Upper lobe of right lung (tissue), 1 donor: ENCODE measurements around the gene SH3TC1. TPM values are rescaled to one million over a fixed set of nuclear protein-coding genes. Genes with fewer than 3 reads are reported as not detected.

Source experiments
- ATAC-seq: fragments of 200-7000 bp; cut with Tn5 transposase; one replicate; pipeline ENCODE4 v1.9.1; 2020; ENCODE audit warnings: mild to moderate bottlenecking, moderate library complexity
- DNase-seq: peaks from one replicate; pipeline ENCODE4 v3.0.0-alpha.2; 2020
- H3K27ac ChIP-seq: fragments of 200-600 bp; one replicate; pipeline ENCODE4 v1.8.0; 2022
- H3K27me3 ChIP-seq: fragments of 200-600 bp; one replicate; pipeline ENCODE4 v1.8.0; 2022; ENCODE audit warnings: mild to moderate bottlenecking
- H3K36me3 ChIP-seq: fragments of 200-600 bp; one replicate; pipeline ENCODE4 v1.8.0; 2022
- H3K4me1 ChIP-seq: fragments of 200-600 bp; one replicate; pipeline ENCODE4 v1.8.0; 2022
- H3K4me3 ChIP-seq: fragments of 200-600 bp; one replicate; pipeline ENCODE4 v1.8.0; 2022; ENCODE audit warnings: mild to moderate bottlenecking
- H3K9me3 ChIP-seq: fragments of 200-600 bp; one replicate; pipeline ENCODE4 v1.8.0; 2022
- CTCF ChIP-seq: fragments of 200-600 bp; IDR thresholded peaks from one replicate; pipeline ENCODE4 v1.8.0; 2022; ENCODE audit warnings: antibody characterized with exemption
- intact Hi-C: fragments of 100-400 bp; cut with DNase I; formaldehyde crosslinking; loops from one replicate; pipeline ENCODE4 v1.11.0; 2022
- total RNA-seq: library from RNA; stranded (reverse); fragmentation: NEBNext Ultra II Directional; extraction: Animal tissue kit (Norgen Biotek cat#: 25700); gene quantifications from one replicate; pipeline ENCODE4 v1.2.1, GENCODE V29; 2021
- donor health status: DM: no; HTN: yes; CAD: no; lungs with severe emphysema.

Gene SH3TC1
- total RNA-seq, 1 donor from 2014 or later = 71.7 TPM

- Histone ChIP-seq H3K4me1 (peaks cover 11% of the 10 kb centered on the region), H3K4me3 (peak overlapping the region; percentile 80)
- intact Hi-C loops = no loop called here
Measured at GRCh38 chr4:8157496-8157895, 41.6 kb upstream of the SH3TC1 start.

GRCh38 chr4:8157944-8158709 lies 41.0 kb upstream of the SH3TC1 start:
- peak overlapping the region; percentile 80 for H3K4me3 ChIP-seq
- peaks cover 11% of the 10 kb centered on the region for H3K4me1 ChIP-seq
- no peak for DNase-seq
- H3K27me3 ChIP-seq = peaks cover 10% of the 10 kb centered on the region
- TF ChIP-seq CTCF = no peak
- intact Hi-C loops = no loop called here
- no peak for ATAC-seq
- H3K9me3 ChIP-seq = no peaks in the 10 kb centered on the region
- no peaks in the 10 kb centered on the region for H3K36me3 ChIP-seq
- peak overlapping the region; percentile 42 for H3K27ac ChIP-seq

More at GRCh38 chr4:8157496-8157895, 41.6 kb upstream of the SH3TC1 start:
- DNase-seq (no peak), ATAC-seq (no peak)
- Histone ChIP-seq H3K27me3 (peaks cover 10% of the 10 kb centered on the region), H3K36me3 (no peaks in the 10 kb centered on the region), H3K27ac (no peak overlapping the region), H3K9me3 (no peaks in the 10 kb centered on the region)
- no peak for TF ChIP-seq CTCF

GRCh38 chr4:8158710-8159536 lies 40.2 kb upstream of the SH3TC1 start, which contains the start of gene ABLIM2:
Gene ABLIM2, minus strand, starts transcription at chr4:8158813. Its CDS starts 124 bp downstream, at chr4:8158689.
- intact Hi-C loops = no loop called here
- Histone ChIP-seq H3K4me3 (peak within 1 kb of the TSS; percentile 85), H3K27me3 (peaks cover 10% of the 10 kb centered on the region), H3K4me1 (peaks cover 11% of the 10 kb centered on the region), H3K9me3 (no peaks in the 10 kb centered on the region), H3K27ac (peak within 1 kb of the TSS; percentile 72), H3K36me3 (no peaks in the 10 kb centered on the region)
- TF ChIP-seq CTCF = no peak
- ATAC-seq (peak; percentile 98), DNase-seq (peak; percentile 99)

- Histone ChIP-seq H3K4me1 (peaks cover 11% of the 10 kb centered on the region), H3K9me3 (no peaks in the 10 kb centered on the region), H3K4me3 (peak overlapping the region; percentile 85), H3K27me3 (peaks cover 10% of the 10 kb centered on the region), H3K36me3 (no peaks in the 10 kb centered on the region), H3K27ac (peak overlapping the region; percentile 72)
- DNase-seq (no peak), ATAC-seq (no peak)
- TF ChIP-seq CTCF = no peak
- intact Hi-C loops = no loop called here
Measured at GRCh38 chr4:8159537-8160232, 39.4 kb upstream of the SH3TC1 start.

GRCh38 chr4:8160233-8160560 lies 38.9 kb upstream of the SH3TC1 start:
- no peak for TF ChIP-seq CTCF
- no peak overlapping the region for H3K4me3 ChIP-seq
- H3K27me3 ChIP-seq = peaks cover 10% of the 10 kb centered on the region
- H3K36me3 ChIP-seq = no peaks in the 10 kb centered on the region
- H3K4me1 ChIP-seq = peaks cover 11% of the 10 kb centered on the region
- ATAC-seq (no peak), DNase-seq (no peak)
- H3K27ac ChIP-seq = no peak overlapping the region
- H3K9me3 ChIP-seq = no peaks in the 10 kb centered on the region
- intact Hi-C loops = no loop called here
